T follicular helper cell (primary cell): ENCODE data around the gene RNF141.

Experiments
- DNase-seq: peaks from one replicate; pipeline ENCODE4 v3.0.0-alpha.2; 2020; ENCODE audit warnings: low read depth
- total RNA-seq, 2 experiments: gene quantifications; one replicate each; lab custom pipeline; 2026; lab: John Stamatoyannopoulos, UW

Gene RNF141
- 21.2 to 24.8 reads per million in 2 experiments for total RNA-seq

GRCh38 chr11:10540915-10541560, at the start of gene RNF141:
RNF141 (minus strand) TSS chr11:10541187; CDS start chr11:10534158, 7,029 bp downstream.
- DNase-seq = peak; percentile 88

- DNase-seq = no peak
Measured at GRCh38 chr11:10590218-10590915, 49.4 kb upstream of the RNF141 start.

GRCh38 chr11:10588904-10589303, 47.9 kb upstream of the RNF141 start:
- DNase-seq = no peak

GRCh38 chr11:10587995-10588394, 47.0 kb upstream of the RNF141 start:
- DNase-seq = no peak

GRCh38 chr11:10587388-10587787, 46.4 kb upstream of the RNF141 start:
- no peak for DNase-seq

- DNase-seq = no peak
Measured at GRCh38 chr11:10584071-10584501, 43.1 kb upstream of the RNF141 start.

GRCh38 chr11:10581481-10582019, 40.6 kb upstream of the RNF141 start:
- DNase-seq = no peak

GRCh38 chr11:10580623-10581022, 39.6 kb upstream of the RNF141 start:
- no peak for DNase-seq

GRCh38 chr11:10579700-10580099, 38.7 kb upstream of the RNF141 start:
- DNase-seq = no peak

GRCh38 chr11:10576035-10576398, 35.0 kb upstream of the RNF141 start:
- DNase-seq = no peak

GRCh38 chr11:10575346-10576034, 34.5 kb upstream of the RNF141 start:
- no peak for DNase-seq

- DNase-seq = no peak
Measured at GRCh38 chr11:10573556-10573955, 32.6 kb upstream of the RNF141 start.

- no peak for DNase-seq
Measured at GRCh38 chr11:10573028-10573427, 32.0 kb upstream of the RNF141 start.

- no peak for DNase-seq
Measured at GRCh38 chr11:10572533-10572932, 31.5 kb upstream of the RNF141 start.

GRCh38 chr11:10568486-10568941, 27.5 kb upstream of the RNF141 start, which contains the start of gene LYVE1:
LYVE1 (minus strand) TSS chr11:10568665; CDS start chr11:10568532, 133 bp downstream.
- DNase-seq = no peak

- no peak for DNase-seq
Measured at GRCh38 chr11:10567446-10567845, 26.5 kb upstream of the RNF141 start.

GRCh38 chr11:10566257-10566957, 25.4 kb upstream of the RNF141 start:
- no peak for DNase-seq

GRCh38 chr11:10565493-10565892, 24.5 kb upstream of the RNF141 start:
- no peak for DNase-seq

- no peak for DNase-seq
Measured at GRCh38 chr11:10564696-10565318, 23.8 kb upstream of the RNF141 start.

- no peak for DNase-seq
Measured at GRCh38 chr11:10564030-10564429, 23.0 kb upstream of the RNF141 start.

GRCh38 chr11:10561947-10562346, 21.0 kb upstream of the RNF141 start:
- DNase-seq = no peak
